HG03097 (cell line): Measurements from ENCODE around the gene SNAP47.

ENCODE experiments used
- ATAC-seq: cut with Tn5 transposase; IDR thresholded peaks from one replicate; pipeline ENCODE4 v1.9.1; 2021; ENCODE audit not compliant: unreplicated experiment, low FRiP score

Gene SNAP47

DNA sequence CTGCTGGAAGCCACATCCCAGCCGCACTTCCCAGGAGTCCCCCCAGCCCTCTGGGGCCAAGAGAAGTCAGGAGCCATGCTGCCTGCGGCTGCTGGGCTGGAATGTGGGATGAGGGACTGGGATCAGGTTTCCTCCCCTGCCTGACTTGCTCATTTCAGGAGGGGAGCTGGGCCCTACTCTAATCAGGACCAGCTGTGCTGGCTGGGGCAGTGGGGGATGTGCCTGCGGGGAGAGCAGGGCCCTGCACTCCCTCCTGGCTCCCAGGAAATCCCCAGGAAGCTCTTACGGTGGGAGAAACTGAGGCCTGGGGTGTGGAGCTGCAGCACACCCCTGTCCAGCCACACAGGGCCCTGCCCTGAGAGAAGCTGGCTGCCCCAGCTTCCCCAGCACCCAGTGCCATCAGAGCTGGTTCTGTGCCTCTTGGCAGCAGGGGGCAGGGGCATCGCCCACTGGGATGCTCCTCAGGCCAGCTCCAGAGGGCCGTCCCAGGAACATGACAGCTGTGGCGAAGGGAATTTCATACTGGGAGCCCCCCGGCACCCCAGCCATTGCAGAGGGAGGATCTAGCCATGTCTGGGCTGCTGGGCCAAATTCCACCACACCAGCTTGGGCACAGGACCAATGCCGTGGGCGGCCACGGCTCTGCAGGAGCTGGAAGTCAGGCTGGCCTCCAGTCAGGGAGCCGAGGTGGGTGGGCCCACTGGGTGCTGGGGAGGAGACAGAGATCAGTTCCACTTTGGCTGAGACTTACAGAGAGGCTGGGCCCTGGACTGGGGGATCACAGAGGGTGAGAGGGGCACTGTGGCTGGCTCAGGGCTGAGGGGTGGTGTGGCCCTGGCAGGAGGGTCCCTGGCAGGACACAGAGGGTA is 58.9 kb downstream of the SNAP47 start:
- no peak for ATAC-seq

DNA sequence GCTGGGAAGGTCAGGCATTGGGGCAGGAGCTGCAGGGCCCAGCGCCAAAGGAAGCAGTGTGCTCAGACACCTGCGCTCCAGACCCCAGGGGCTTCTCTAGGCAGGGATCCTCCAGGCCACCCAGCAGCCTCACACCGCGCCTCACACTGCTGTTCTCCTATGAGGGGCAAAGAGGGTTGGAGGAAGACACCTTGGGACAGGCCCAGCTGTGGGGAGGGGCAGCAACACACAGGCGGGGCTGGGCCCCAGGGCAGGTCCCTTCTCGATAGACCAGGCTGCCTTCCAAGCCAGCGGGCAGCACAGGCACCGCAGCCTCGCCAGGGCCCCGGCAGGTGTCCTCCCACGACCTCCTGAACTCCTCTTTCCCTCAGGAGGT is 59.6 kb downstream of the SNAP47 start:
- no peak for ATAC-seq

DNA sequence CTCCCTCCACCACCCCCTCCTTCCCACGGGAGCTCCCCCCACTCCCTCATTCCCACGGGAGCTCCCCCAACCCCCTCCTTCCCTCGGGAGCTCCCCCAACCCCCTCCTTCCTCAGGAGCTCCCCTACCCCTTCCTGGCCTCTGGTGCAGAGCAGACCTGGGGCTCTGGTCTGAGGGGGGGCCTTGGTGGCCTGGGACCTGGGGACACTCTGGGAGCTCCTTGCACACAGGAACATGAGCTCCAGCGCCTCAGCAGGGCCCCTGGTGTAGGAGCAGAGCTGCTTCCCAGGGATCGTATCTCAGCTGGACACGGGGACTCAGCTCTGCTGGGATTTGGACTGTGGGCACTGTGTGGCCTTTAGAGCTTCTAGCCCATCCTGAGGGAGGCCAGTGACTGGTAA is 60.5 kb downstream of the SNAP47 start:
- ATAC-seq = no peak

DNA sequence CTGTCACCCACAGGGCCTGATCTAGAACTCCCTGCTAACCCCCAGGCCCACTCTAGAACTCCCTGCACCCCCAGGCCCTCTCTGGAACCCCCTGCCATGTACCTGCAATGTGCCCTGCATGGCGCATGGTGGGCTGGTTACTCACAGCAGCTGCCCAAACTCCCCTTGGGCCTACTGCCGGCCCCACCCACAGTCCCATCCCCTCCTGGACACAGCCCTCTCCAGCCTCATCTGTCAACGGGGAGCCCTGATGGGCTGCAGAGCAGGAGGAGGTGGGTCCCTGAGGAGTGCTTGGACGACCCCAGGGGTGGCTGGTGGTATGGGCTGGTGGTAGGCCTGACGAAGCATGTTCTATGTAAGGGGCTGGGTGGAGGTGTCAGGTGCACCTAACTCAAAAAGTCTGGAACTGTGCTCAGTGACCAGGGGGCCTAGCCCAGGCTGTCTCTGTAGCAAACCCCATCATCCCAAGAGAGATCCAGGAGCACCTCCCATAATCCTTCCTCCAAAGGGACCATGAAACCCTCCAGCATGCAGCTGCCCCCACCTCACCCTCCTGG is 61.2 kb downstream of the SNAP47 start:
- ATAC-seq = no peak

DNA sequence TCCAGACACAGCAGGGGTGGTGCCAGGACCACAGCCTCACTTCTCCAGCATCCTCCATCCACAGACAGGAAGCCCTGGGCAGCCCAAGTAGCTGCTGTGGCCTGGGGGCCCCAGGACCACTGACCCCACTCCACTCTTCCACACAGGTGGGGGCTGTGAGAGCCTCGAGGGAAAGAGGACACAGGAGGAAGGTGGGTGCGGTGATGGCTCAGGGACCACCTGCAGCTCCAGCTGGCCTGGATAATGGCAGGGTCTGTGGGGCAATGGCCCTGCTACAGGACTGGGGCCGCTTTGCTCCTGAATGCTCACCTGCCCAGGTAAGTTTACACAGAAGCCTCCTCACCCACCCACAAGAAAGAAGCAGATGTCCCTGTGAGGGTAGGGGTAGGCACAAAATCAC is 61.9 kb downstream of the SNAP47 start:
- ATAC-seq = no peak

DNA sequence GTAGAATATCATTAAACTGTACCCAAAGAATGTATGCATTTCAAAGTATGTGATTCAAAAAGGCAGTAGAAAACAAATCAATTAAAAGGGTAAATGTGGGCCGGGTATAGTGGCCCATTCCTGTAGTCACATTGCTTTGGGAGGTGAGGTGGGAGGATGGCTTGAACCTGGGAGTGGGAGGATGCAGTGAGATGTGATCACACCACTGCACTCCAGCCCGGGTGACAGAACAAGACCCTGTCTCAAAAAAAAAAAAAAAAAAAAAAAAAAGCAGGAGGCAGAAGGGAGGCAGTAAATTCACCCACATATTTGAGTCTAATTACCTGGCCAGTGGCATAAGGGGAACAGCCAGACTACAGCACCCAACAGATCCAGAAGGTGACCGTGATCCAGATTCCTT is 62.4 kb downstream of the SNAP47 start:
- no peak for ATAC-seq

DNA sequence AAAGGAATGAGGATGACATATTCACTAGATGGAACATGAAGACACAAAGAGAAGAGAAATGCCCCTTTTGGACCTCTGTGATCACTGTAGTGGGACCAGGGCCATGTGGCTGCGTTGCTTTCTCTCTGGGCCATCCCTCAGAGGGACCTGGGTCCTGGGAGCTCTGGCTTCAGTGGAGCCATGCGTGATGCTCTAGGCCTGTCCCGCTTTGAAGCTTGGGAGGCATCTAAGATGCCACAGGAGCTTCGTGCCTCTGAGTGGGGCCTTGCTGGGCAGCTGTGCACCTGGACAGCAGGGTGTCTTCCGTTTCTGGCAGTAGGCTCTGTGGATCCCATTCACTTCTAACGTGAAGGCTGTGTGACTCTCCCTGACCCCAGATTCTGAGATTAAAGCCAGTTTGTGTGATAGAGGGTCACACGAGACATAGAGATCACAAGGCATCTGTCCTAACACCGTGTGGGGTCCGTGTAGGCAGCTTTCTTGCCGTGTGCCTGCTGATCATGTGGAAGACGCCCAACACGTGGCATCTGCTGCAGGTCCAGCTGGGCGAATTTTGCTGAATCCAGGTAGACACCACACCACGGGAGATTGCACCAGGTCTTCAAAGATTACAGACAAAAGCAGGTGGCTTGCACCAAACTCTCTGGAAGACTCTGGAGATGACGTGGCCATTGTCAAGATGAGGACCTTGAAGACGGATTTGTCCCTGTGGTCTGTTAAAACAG is 63.0 kb downstream of the SNAP47 start:
- ATAC-seq = no peak

DNA sequence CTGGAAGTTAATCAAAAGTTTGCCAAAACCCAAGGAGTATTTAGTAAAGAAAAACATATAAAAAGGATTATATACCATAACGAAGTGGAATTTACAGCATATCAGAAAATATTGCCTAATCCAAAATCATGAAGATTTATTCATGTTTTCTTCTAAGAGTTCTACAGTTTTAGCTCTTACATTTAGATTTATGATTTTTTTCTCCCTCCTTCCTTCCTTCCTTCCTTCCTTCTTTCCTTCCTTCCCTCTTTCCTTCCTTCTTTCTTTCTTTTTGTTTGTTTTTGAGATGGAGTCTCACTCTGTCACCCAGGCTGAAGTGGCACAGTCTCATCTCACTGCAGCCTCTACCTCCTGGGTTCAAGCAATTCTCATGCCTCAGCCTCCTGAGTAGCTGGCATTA is 64.5 kb downstream of the SNAP47 start:
- no peak for ATAC-seq

DNA sequence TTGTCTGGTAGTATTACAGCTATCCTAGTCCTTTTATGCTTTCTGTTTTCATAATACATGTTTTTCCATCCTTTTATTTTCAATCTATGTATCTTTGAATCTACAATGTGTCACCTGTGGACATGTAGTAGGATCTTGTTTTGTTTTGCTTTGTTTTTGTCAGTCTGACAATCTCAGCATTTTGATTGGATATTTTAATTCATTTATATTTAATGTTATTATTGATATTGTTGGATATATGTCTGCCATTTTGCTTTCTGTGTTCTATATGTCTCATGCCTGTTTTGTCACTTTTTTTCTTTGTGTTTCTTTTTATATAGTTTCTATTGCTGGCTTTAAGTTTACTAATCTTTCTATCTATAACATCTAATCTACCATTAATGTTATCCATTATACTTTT is 68.7 kb downstream of the SNAP47 start:
- no peak for ATAC-seq

DNA sequence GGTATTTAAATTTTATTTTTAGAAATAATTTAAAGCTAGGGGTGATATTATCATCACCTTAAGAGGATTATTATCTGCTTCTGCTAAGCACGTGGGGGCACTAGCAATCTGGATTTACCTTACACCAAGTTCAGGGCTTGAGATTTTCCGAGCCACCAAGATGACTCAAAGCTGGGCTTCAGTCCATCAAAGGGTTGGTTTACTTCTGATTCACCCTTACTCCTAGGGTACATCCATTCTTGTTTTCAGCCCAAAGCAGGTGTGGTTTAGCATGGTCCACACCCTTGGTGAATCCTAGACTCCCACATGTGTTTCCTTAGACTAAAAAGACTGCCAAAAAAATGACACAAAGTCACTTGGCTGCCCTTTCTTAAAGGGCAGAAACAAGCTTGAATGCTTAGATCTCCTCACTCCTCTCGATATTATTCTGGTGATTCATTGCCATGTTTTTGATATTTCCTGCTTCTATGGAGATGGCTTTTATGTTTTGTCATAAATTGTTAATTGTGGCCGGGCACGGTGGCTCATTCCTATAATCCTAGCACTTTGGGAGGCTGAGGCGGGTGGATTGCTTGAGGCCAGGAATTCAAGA is 70.5 kb downstream of the SNAP47 start:
- ATAC-seq = no peak

DNA sequence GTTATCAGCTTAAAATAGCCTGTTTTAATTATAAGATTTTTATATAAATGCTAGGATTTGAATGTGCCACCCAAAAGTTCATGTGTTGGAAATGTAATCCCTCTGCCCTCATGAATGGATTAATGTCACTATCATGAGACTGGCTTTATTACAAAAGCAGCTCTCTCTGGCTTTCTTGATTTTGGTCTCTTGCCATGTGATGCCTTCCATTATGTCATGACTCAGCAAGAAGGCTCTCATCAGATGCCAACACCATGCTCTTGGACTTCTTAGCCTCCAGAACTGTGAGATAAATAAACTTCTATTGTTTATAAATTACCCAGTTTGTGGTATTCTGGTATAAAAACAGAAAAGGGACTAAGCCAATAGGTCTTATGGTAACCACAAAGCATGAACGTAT is 73.3 kb downstream of the SNAP47 start:
- no peak for ATAC-seq

DNA sequence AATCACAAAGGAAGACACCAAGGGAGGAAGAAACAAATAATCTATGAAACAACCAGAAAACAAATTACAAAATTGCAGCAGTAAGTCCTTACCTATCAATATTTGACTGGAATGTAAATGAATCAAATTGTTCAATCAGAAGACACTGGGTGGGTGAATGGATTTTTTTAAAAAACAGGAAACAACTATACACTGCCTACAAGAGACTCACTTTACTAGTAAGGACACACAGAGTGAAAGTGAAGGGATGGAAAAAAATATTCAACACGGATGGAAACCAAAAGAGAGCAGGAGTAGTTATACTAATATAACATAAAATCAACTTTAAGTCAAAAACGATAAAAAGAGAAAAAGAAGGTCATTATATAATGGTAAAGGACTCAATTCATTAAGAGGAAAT is 73.8 kb downstream of the SNAP47 start:
- no peak for ATAC-seq

DNA sequence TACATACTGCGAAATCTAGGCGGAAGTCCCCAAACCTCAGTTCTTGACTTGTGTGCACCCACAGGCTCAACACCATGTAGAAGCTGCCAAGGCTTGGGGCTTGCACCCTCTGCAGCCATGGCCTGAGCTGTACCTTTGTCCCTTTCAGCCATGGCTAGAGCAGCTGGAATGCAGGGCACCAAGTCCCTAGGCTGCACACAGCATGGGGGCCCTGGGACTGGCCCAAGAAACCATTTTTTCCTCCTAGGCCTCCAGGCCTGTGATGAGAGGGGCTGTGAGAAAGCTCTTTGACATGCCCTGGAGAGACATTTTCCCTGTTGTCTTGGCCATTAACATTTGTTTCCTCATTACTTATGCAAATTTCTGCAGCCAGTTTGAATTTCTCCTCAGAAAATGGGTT is 78.7 kb downstream of the SNAP47 start:
- no peak for ATAC-seq

DNA sequence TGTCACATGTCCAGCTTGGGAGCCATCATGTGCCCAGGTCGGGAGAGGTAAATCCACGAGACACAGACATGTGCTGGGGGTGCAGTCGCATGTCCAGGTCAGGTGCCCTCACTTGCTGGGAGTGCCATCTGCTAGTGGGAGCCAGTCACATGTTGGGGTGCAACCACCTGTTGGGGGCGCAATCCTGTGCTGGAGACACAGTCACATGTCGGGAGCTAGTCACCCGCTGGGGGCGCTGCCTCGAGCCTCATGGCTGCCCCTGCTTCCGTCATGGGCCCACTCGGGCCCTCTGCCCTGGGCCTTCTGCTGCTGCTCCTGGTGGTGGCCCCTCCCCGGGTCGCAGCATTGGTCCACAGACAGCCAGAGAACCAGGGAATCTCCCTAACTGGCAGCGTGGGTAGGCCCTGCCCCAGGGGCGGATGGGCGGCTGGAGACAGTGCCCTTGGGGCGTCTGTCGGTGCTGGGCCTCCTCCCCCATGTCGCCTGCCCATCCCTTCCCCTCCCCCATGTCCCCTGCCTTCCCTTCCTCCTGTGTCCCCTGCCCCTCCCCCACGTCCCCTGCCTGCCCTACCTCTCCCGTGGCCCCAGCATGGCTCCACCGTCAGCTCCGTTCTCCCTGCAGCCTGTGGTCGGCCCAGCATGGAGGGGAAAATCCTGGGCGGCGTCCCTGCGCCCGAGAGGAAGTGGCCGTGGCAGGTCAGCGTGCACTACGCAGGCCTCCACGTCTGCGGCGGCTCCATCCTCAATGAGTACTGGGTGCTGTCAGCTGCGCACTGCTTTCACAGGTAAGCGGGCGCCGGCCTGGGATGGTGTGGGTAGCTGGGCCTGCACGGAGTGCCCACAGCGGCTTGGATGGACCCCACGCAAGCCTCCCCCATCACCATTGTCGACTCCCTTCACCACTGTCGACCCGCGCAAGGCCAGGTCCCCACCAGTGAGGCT is 80.5 kb downstream of the SNAP47 start, which contains the start of gene PRSS38:
PRSS38 (plus strand) TSS at position 208 of the 942 bp plus-strand sequence; CDS start at position 250, 42 bp downstream.
- no peak for ATAC-seq

DNA sequence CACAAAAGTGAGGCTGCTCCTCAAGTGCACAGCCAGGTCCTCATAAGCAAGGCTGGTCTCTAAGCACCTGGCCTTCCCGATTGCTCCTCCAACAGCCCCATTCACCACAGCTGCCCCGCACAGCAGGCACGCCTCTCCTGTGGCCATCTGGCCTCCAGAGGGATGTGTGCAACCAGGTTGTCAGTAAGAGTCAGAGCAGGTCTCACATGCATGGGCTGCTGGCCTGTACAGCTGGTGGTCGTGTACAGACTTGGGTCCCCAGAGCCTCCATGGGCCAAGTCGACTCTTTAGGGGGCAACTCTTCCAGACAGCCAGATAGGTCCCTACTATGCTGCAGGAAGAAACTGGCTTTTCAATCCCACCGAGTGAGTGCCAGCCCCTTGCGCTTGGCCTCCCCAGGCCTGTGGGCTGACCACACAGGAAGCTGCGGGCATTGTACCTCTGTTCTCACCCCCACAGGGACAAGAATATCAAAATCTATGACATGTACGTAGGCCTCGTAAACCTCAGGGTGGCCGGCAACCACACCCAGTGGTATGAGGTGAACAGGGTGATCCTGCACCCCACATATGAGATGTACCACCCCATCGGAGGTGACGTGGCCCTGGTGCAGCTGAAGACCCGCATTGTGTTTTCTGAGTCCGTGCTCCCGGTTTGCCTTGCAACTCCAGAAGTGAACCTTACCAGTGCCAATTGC is 81.7 kb downstream of the SNAP47 start:
- no peak for ATAC-seq

DNA sequence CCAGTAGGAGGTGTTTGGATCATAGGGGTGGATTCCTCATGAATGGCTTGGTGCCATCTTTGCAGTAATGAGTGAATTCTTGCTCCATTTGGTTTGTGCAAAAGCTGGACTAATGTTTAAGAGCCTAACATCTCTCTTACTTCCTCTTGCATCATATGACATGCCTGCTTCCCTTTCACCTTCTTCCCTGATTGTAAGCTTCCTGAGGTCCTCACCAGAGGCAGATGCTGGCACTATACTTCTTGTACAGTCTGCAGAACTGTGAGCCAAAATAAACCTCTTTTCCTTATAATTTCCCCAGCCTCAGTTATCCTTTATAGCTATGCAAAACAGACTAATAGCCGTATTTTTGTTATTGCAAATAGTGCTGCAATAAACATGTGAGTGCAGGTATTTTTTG is 88.3 kb downstream of the SNAP47 start:
- no peak for ATAC-seq

DNA sequence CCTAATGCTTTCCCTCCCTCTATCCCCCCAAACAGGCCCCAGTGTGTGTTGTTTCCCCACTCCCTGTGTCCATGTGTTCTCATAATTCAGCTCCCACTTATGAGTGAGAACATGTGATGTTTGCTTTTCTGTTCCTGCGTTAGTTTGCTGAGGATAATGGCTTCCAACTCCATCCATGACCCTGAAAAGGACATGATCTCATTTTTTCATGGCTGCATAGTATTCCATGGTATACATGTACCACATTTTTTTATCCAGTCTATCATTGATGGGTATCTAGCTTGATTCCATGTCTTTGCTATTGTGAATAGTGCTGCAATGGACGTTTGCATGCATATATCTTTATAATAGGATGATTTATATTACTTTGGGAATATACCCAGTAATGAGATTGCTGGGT is 89.0 kb downstream of the SNAP47 start:
- ATAC-seq = no peak

DNA sequence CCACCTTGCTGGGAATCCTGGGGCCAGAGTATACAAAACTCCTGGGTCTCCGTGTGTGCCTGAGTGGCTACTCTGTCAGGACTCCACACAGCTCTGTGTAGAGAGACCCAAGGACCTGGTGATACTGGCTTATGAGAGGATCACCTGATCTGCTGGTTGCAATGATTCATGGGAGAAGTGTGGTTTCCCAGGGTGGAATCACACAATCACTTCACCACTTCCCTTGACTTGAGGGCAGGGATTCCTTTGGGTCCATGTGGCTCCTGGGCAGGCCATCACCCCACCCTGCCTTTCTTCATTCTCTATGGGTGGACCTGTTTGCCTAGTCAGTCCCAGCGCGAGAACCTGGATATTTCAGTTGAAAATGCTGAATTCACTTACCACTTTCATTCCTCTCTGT is 93.6 kb downstream of the SNAP47 start:
- no peak for ATAC-seq
